Muscle of leg (tissue), 11 donors: ENCODE results near the gene BRD1. TPM values are rescaled to one million over a fixed set of nuclear protein-coding genes. Genes with fewer than 3 reads are reported as not detected.

Experiments
- DNase-seq: peaks from one replicate; pipeline ENCODE4 v3.0.0; 2013
- H3K27ac ChIP-seq: one replicate; pipeline ENCODE4 v1.5.1; 2013; ENCODE audit warnings: mild to moderate bottlenecking, low read length, control low read depth
- H3K27me3 ChIP-seq: one replicate; pipeline ENCODE4 v1.6.1; 2013; ENCODE audit warnings: low read length; ENCODE audit not compliant: control insufficient read depth, insufficient read depth
- H3K36me3 ChIP-seq: one replicate; pipeline ENCODE4 v1.6.1; 2013; ENCODE audit warnings: low read length; ENCODE audit not compliant: control insufficient read depth, insufficient read depth
- H3K4me1 ChIP-seq: one replicate; pipeline ENCODE4 v1.6.1; 2013; ENCODE audit warnings: low read length; ENCODE audit not compliant: control insufficient read depth, insufficient read depth
- H3K4me3 ChIP-seq: one replicate; pipeline ENCODE4 v1.5.1; 2013; ENCODE audit warnings: low read length, control low read depth
- H3K9me3 ChIP-seq: replicated peaks from 2 replicates; pipeline ENCODE4 v1.6.1; 2013; ENCODE audit warnings: low read depth, low read length; ENCODE audit not compliant: control insufficient read depth
- WGBS: methylation state at CpG from one replicate; pipeline ENCODE4 v1.1.5; 2013; ENCODE audit warnings: missing lambda C conversion rate; ENCODE audit not compliant: insufficient coverage; 5-methylcytosine and 5-hydroxymethylcytosine counted together
- polyA plus RNA-seq, 8 donors: library from polyadenylated mRNA; unstranded; fragments of 120-200 nt; gene quantifications; one replicate each; pipeline versions ENCODE4 v1.2.1 to v1.2.3, GENCODE V29; 2013; ENCODE audit warnings: inconsistent platforms in 1 of 8, low replicate concordance in 1 of 8; ENCODE audit not compliant: insufficient read length in 8 of 8, insufficient read depth in 1 of 8
- total RNA-seq: library from RNA; stranded (reverse); fragments of 120-200 nt; gene quantifications from one replicate; pipeline ENCODE4 v1.2.4, GENCODE V29; 2013

Gene BRD1
- total and polyA plus RNA-seq, 9 donors, result 19.4 to 35.3 (median 26.7) TPM

GRCh38 chr22:49760630-49761571, 66.8 kb downstream of the BRD1 start:
- WGBS, result 64% methylated on average over 10 of the region's 13 CpGs
- no peak overlapping the region for H3K27ac ChIP-seq
- H3K4me1 ChIP-seq, result peaks cover 16% of the 10 kb centered on the region
- H3K36me3 ChIP-seq, result no peaks in the 10 kb centered on the region
- no peak overlapping the region for H3K4me3 ChIP-seq
- H3K9me3 ChIP-seq, result peaks cover 6% of the 10 kb centered on the region
- no peaks in the 10 kb centered on the region for H3K27me3 ChIP-seq
- DNase-seq, result no peak

DNA sequence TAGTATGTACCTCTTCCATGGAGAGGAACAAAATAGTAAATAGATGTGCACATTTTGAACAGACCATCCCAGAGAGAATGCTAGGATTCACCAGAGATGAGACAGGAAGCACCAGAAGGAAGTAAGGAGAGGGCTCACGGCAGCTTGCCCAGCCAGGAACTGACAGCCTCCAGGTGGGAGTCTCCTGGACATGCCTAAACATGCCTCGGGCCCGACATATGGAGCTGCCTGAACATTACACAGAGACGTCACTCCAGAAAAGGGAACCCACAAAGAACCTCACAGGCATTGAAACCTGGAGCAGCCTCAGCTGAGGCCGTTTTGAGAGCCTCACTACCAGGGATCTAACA, 67.4 kb downstream of the BRD1 start:
- Histone ChIP-seq H3K4me1 (peaks cover 16% of the 10 kb centered on the region), H3K36me3 (no peaks in the 10 kb centered on the region), H3K9me3 (peaks cover 5% of the 10 kb centered on the region), H3K4me3 (no peak overlapping the region), H3K27me3 (no peaks in the 10 kb centered on the region), H3K27ac (no peak overlapping the region)
- 57% methylated on average over 4 of the region's 5 CpGs for WGBS
- no peak for DNase-seq

DNA sequence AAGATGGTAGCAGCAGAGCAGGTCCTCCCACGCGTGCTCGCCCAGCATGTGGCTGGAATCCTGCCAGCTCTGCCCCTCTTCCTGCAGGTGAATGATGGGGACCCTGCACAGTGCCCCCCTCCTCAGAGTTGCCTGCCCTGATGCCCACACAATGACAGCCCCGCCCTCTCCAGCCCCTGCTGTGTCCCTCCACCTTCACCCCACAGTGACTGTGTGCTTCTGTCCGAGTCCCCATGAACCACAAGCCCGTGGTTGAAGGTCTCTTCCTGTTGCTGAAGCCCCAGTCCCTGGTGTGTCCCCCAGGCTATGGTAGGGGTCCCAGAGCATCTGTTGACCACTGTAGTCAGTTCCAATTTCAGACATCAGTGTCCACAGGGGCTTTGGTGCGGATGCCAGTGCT, 71.0 kb downstream of the BRD1 start:
- no peaks in the 10 kb centered on the region for H3K27me3 ChIP-seq
- no peak overlapping the region for H3K27ac ChIP-seq
- WGBS, result 92% methylated on average over 7 of the region's 7 CpGs
- no peak for DNase-seq
- peaks cover 6% of the 10 kb centered on the region for H3K4me1 ChIP-seq
- H3K36me3 ChIP-seq, result no peaks in the 10 kb centered on the region
- H3K9me3 ChIP-seq, result peaks cover 4% of the 10 kb centered on the region
- H3K4me3 ChIP-seq, result no peak overlapping the region

DNA sequence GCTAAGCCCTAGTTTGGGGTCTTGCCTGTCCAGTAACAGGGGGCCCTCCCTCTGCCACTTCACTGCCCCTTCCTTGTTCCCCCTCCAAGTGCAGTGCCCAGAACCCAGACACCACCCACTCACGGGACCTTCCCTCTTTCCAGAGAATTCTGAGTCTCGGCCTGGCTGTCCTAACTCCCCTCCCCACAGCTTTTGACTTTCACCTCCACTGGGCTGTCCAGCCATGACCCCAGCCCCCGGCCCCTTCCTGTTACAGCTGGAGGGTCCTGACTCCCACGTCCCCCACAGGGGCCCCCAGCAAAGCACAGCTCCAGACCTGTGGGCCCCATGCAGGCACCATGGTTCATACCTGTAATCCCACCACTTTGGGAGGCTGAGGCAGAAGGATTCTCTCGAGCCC, 71.5 kb downstream of the BRD1 start:
- no peaks in the 10 kb centered on the region for H3K27me3 ChIP-seq
- no peak for DNase-seq
- H3K36me3 ChIP-seq, result no peaks in the 10 kb centered on the region
- H3K4me3 ChIP-seq, result no peak overlapping the region
- peaks cover 4% of the 10 kb centered on the region for H3K9me3 ChIP-seq
- WGBS, result 71% methylated on average over 4 of the region's 5 CpGs
- H3K4me1 ChIP-seq, result peaks cover 5% of the 10 kb centered on the region
- H3K27ac ChIP-seq, result no peak overlapping the region

DNA sequence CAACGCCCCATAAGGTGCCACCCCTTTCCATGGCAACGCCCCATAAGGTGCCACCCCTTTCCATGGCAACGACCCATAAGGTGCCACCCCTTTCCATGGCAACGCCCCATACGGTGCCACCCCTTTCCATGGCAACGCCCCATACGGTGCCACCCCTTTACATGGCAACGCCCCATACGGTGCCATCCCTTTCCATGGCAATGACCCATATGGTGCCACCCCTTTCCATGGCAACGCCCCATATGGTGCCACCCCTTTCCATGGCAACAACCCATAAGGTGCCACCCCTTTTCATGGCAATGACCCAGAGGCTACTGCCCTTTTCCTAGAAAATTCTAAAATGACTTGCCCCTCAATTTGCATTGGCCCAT, 72.1 kb downstream of the BRD1 start:
- Histone ChIP-seq H3K27me3 (no peaks in the 10 kb centered on the region), H3K4me1 (no peaks in the 10 kb centered on the region), H3K36me3 (no peaks in the 10 kb centered on the region), H3K4me3 (no peak overlapping the region), H3K27ac (no peak overlapping the region), H3K9me3 (peaks cover 4% of the 10 kb centered on the region)
- WGBS, result 86% methylated on average over 10 of the region's 10 CpGs
- DNase-seq, result no peak

DNA sequence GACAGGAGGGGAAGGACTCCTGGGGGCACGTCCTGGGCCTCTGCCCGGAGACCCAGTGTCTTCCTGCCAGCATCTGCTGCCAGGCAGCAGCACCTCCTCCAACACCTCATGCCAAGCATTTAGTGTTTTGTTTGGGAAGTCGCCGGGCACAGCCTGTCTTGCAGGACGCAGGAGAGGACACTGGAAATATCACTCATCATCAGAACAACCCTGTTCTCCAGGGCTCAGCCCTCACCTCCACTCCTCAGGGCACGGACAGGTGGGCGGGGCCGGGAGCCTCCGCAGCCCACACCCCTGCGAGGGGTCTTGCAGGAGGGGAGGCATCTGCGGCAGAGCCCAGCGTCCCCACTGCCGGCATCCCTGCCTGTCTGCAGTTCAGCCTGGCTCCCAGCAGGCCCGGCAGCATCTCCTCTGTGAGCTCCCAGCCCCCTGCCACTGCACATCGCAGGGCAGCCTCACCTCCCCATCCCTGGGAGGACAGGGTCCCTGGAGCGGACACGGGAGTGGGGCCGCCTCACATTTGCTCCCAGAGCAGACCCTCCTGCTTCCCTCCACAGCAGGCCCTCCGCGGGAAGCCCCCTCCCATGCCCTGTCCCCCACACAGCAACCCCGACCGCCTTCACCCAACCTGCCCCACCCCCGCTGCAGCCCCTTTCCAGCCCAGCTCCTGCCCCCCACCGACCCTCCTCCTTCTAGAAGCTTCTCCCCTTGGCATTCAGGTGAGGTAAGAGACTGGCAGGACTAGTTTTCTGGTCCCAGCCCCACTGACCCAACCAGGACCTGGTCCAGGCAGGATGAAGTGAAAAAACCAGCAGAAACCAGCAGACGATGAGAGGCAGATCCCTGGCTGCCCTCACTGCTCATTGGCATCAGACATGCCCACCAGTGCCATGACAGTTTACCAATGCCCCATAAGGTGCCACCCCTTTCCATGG, 72.7 kb downstream of the BRD1 start:
- WGBS, result 47% methylated on average over 14 of the region's 25 CpGs
- no peak for DNase-seq
- Histone ChIP-seq H3K4me1 (no peaks in the 10 kb centered on the region), H3K27me3 (no peaks in the 10 kb centered on the region), H3K27ac (no peak overlapping the region), H3K4me3 (no peak overlapping the region), H3K36me3 (no peaks in the 10 kb centered on the region), H3K9me3 (peaks cover 4% of the 10 kb centered on the region)

- no peak for DNase-seq
- H3K27me3 ChIP-seq, result no peaks in the 10 kb centered on the region
- 44% methylated on average over 13 of the region's 20 CpGs for WGBS
Measured at GRCh38 chr22:49753961-49754695, 73.5 kb downstream of the BRD1 start.

DNA sequence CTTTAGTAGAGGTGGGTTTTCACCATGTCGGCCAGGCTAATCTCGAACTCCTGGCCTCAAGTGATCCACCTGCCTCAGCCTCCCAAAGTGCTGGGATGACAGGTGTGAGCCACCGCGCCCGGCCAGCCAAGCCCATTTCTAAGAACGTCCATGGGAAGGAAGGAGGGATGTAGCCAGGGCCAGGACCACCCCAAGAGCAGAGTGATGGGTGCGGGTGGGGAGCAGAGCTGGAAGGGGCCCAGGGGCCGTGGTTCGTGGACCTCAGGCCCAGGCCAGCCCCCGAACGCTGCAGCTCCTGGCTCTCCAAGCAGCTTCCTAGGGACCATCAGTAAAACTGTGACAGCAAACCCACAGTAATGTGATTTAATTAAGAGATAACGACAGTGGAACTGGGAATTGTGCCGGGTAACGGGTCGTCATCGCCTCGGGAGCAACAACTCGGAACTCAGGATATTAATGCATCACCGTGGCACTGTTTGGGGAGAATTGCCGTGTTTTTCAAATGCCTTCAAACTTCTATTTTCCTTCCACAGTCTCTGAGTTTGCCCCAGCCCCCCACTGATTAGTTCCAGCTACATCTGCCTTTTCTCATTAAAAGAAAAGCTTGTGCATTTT, 74.3 kb downstream of the BRD1 start:
- peaks cover 4% of the 10 kb centered on the region for H3K9me3 ChIP-seq
- H3K4me3 ChIP-seq, result no peak overlapping the region
- H3K27me3 ChIP-seq, result peaks cover 2% of the 10 kb centered on the region
- WGBS, result 69% methylated on average over 14 of the region's 20 CpGs
- no peaks in the 10 kb centered on the region for H3K4me1 ChIP-seq
- H3K36me3 ChIP-seq, result no peaks in the 10 kb centered on the region
- no peak for DNase-seq
- H3K27ac ChIP-seq, result no peak overlapping the region

More at GRCh38 chr22:49753961-49754695, 73.5 kb downstream of the BRD1 start:
- Histone ChIP-seq H3K27ac (no peak overlapping the region), H3K4me1 (no peaks in the 10 kb centered on the region), H3K4me3 (no peak overlapping the region), H3K36me3 (no peaks in the 10 kb centered on the region), H3K9me3 (peaks cover 4% of the 10 kb centered on the region)

GRCh38 chr22:49752598-49753091, 75.0 kb downstream of the BRD1 start:
- Histone ChIP-seq H3K27ac (no peak overlapping the region), H3K36me3 (no peaks in the 10 kb centered on the region), H3K4me3 (no peak overlapping the region), H3K27me3 (peaks cover 2% of the 10 kb centered on the region), H3K4me1 (no peaks in the 10 kb centered on the region), H3K9me3 (peaks cover 4% of the 10 kb centered on the region)
- no peak for DNase-seq
- 47% methylated on average over 21 of the region's 21 CpGs for WGBS
